Measurements from ENCODE around the gene ZFAND3. TPM values are rescaled to one million over a fixed set of nuclear protein-coding genes. Genes with fewer than 3 reads are reported as not detected.

The ZFAND3 gene
- total and polyA plus RNA-seq, 2 donors (not counting 1 experiment from before 2014, with no cell fraction given) = 13.5 to 58.3 TPM

- intact Hi-C loops (cut with micrococcal nuclease) = no loop called here
- no peaks in the 10 kb centered on the region for H3K4me1 Mint-ChIP-seq
These were observed 297.8 kb downstream of the ZFAND3 start for GRCh38 chr6:38117281-38117680.

GRCh38 chr6:38118791-38119365 lies 299.4 kb downstream of the ZFAND3 start:
- H3K27ac Mint-ChIP-seq = no peak overlapping the region
- ChIA-PET POLR2A (no interaction called here), CTCF (no interaction called here)
- H3K27me3 Mint-ChIP-seq = no peaks in the 10 kb centered on the region
- Histone ChIP-seq H3K4me1 (ENCODE audit: control insufficient read depth in 2 of 2, insufficient read depth in 2 of 2, low read length in 2 of 2) (no peaks in the 10 kb centered on the region), H2AFZ (ENCODE audit: insufficient read depth, low read depth, low read length, poor library complexity, severe bottlenecking) (no peak overlapping the region), H4K20me1 (ENCODE audit: control insufficient read depth, insufficient read depth, low read length, poor library complexity, severe bottlenecking) (no peaks in the 10 kb centered on the region), H3K36me3 (replicated peaks in 1 of 2; ENCODE audit: control extremely low read depth in 1 of 2, control insufficient read depth in 1 of 2, extremely low read depth in 1 of 2, insufficient read depth in 2 of 2, low read length in 1 of 2) (peaks cover 16 to 34% of the 10 kb centered on the region in 2 experiments), H3K4me3 (ENCODE audit: control extremely low read depth in 1 of 5, extremely low read depth in 1 of 5, insufficient read depth in 1 of 5, low read depth in 2 of 5, low read length in 4 of 5) (no peak overlapping the region), H3K9me3 (ENCODE audit: control extremely low read depth in 1 of 3, control insufficient read depth in 2 of 3, insufficient read depth in 1 of 3, low read length in 2 of 3) (no peaks in the 10 kb centered on the region), H3K79me2 (ENCODE audit: control insufficient read depth, insufficient read depth, low read length) (peaks cover 14% of the 10 kb centered on the region), H3K4me2 (replicated peaks; ENCODE audit: low read depth, low read length, poor library complexity, severe bottlenecking) (no peak overlapping the region), H3K9ac (ENCODE audit: low read length) (no peak overlapping the region), H3K27me3 (replicated peaks in 1 of 4; ENCODE audit: control extremely low read depth in 1 of 4, control insufficient read depth in 3 of 4, insufficient read depth in 4 of 4, low read length in 3 of 4) (no peaks in the 10 kb centered on the region), H3K27ac (ENCODE audit: low read length in 2 of 2) (no peak overlapping the region)
- intact Hi-C loops (cut with micrococcal nuclease) = no loop called here
- H3K4me3 Mint-ChIP-seq = no peak overlapping the region
- no peaks in the 10 kb centered on the region for H3K9me3 Mint-ChIP-seq (ENCODE audit: insufficient read depth)
- no peaks in the 10 kb centered on the region for H3K4me1 Mint-ChIP-seq
- ATAC-seq (ENCODE audit: low read depth) (no peak), DNase-seq (no peak)
- WGBS (ENCODE audit: insufficient coverage) = 90% methylated on average over 2 of the region's 2 CpGs
- no peak for TF ChIP-seq EZH2 (IDR thresholded peaks at IDR 0.05; ENCODE audit: borderline replicate concordance, insufficient read depth, low read depth, low read length, poor library complexity, severe bottlenecking)
- TF ChIP-seq CTCF (IDR thresholded peaks at IDR 0.05) = no peak

More at GRCh38 chr6:38117281-38117680, 297.8 kb downstream of the ZFAND3 start:
- Mint-ChIP-seq H3K9me3 (ENCODE audit: insufficient read depth) (no peaks in the 10 kb centered on the region), H3K27ac (no peak overlapping the region), H3K27me3 (no peaks in the 10 kb centered on the region), H3K4me3 (no peak overlapping the region)
- Histone ChIP-seq H3K36me3 (replicated peaks in 1 of 2; ENCODE audit: control extremely low read depth in 1 of 2, control insufficient read depth in 1 of 2, extremely low read depth in 1 of 2, insufficient read depth in 2 of 2, low read length in 1 of 2) (peaks cover 14 to 23% of the 10 kb centered on the region in 2 experiments), H3K27me3 (replicated peaks in 1 of 4; ENCODE audit: control extremely low read depth in 1 of 4, control insufficient read depth in 3 of 4, insufficient read depth in 4 of 4, low read length in 3 of 4) (no peaks in the 10 kb centered on the region), H3K9me3 (ENCODE audit: control extremely low read depth in 1 of 3, control insufficient read depth in 2 of 3, insufficient read depth in 1 of 3, low read length in 2 of 3) (no peaks in the 10 kb centered on the region), H3K4me2 (replicated peaks; ENCODE audit: low read depth, low read length, poor library complexity, severe bottlenecking) (no peak overlapping the region), H3K4me1 (ENCODE audit: control insufficient read depth in 2 of 2, insufficient read depth in 2 of 2, low read length in 2 of 2) (no peaks in the 10 kb centered on the region), H3K9ac (ENCODE audit: low read length) (no peak overlapping the region), H4K20me1 (ENCODE audit: control insufficient read depth, insufficient read depth, low read length, poor library complexity, severe bottlenecking) (peaks cover 9% of the 10 kb centered on the region), H3K79me2 (ENCODE audit: control insufficient read depth, insufficient read depth, low read length) (peaks cover 14% of the 10 kb centered on the region), H3K4me3 (ENCODE audit: control extremely low read depth in 1 of 5, extremely low read depth in 1 of 5, insufficient read depth in 1 of 5, low read depth in 2 of 5, low read length in 4 of 5) (no peak overlapping the region), H3K27ac (ENCODE audit: low read length in 2 of 2) (no peak overlapping the region), H2AFZ (ENCODE audit: insufficient read depth, low read depth, low read length, poor library complexity, severe bottlenecking) (no peak overlapping the region)
- ATAC-seq (ENCODE audit: low read depth) (no peak), DNase-seq (no peak)
- no peak for TF ChIP-seq CTCF (IDR thresholded peaks at IDR 0.05)
- no peak for TF ChIP-seq EZH2 (IDR thresholded peaks at IDR 0.05; ENCODE audit: borderline replicate concordance, insufficient read depth, low read depth, low read length, poor library complexity, severe bottlenecking)
- ChIA-PET CTCF (no interaction called here), POLR2A (no interaction called here)
- WGBS (ENCODE audit: insufficient coverage) = no CpG with 5 or more reads among the region's 1 CpG
